NK-92 (cell line): ENCODE data around the gene ABLIM2.

Experiments used
- DNase-seq: peaks from one replicate; lab custom pipeline; 2025; ENCODE audit not compliant: unreplicated experiment; lab: John Stamatoyannopoulos, UW

Gene ABLIM2

DNA sequence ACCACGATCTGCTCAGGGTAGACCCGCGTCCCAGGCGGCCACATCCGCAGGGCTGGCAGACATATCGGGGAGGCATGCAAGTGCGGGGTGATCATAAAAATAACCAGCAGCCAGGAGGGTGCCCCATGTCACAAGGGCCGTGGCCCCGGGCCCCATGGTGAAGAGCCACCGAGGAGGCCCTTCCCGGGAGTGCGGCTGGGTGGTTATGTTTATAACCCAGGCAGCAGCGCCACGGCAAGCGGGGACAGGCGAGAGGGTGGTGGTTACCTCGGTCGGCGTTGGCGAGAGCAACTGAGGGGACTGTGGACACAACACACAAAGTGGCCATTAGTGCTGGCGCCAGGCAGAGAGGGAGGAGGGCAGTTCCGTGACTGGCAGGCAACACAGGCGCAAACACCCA lies 126.2 kb downstream of the ABLIM2 start:
- DNase-seq: no peak

DNA sequence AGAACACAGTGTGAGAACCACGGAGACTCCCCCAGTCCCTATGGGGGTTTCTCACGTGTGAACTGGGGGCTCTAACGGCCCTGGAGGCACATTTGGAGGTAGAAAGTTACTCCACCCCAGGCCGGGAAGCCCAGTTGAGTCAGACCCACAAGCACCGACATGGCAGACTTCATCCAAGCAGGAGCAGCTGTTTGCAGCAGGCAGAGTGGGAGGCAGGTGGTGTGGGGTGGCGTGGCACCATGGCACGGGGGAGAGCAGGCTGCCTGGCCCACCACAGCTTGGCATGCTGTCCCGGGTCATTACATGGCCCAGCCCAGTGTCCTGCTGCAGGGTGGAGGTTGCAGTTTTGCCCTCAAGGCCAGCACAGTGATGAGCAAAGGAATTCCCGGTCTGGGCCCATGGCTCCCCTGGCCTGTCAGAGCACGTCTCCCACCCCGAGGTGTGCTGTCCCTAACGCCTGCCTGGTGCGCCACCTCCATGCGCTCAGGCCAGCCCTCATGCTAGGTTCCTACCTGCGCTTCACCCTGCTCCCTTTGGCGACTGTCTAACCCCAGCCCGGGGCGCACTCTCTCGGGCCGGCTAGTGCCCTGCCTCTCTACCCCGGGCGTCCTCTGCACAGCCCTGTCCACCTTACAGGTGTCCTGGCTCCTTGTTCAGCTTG lies 128.4 kb downstream of the ABLIM2 start:
- DNase-seq: no peak

DNA sequence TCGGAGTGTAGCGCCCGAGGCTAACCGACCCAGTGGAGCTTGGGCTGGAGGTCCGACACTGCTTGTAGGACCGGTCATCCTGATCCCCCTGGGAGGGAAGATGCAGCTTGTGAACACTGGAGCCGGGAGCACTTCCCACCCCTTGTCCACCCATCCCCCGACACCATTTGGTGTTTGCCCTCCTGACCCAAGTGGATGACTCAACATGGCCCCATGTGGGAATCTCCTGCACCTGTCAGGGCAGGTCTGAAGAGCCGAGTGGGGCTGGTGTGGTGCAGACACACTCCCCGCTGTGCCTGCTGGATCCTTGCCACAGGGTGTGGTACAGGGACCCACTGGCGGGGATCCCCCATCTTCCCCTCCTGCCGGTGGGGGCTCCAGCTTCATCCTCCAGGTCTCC lies 128.9 kb downstream of the ABLIM2 start:
- DNase-seq: no peak

DNA sequence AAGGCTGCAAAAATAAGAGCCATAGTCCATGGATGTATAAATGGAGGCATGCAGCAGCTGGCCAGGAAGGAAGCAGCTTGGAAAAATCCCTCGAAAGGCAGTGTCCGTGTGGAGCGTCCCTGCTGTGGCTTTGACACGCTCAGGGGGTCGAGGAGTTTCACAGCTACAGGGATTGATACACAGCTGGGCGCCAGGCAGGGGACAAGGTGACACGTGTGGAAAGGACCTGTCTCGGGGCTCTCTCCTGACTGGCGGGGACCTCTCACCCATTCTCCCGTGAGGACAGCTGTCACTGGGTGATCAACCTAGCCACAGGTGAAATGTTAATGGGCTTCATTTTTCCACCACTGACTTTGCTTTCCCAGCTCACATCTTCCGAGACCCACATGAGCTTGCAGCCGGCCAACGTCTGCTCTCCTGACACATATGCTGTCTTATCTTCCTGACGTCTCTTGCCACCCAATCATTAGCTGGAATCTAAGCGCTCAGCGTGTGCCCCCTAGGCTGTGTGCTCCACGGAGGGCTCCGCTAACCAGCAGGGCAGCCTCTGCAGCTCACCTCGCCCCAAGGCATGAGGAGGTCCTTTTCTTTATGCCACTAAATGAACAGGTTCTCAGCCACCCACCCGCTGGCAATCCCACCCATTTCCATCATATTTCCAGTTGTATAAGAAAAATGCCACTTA lies 129.6 kb downstream of the ABLIM2 start:
- DNase-seq: no peak

DNA sequence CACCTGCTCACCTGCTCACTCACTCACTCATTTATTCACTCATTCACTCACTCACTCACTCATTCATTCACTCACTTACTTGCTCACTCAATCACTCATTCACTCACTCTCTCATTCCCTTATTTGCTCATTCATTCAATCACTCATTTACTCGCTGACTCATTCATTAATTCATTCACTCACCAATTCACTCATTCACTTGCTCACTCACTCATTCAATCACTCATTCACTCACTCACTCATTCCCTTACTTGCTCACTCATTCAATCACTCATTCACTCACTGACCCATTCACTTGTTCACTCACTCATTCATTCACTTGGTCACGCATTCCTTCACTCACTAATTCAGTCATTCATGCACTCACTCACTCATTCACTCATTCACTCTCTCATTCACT lies 130.2 kb downstream of the ABLIM2 start:
- DNase-seq: no peak

DNA sequence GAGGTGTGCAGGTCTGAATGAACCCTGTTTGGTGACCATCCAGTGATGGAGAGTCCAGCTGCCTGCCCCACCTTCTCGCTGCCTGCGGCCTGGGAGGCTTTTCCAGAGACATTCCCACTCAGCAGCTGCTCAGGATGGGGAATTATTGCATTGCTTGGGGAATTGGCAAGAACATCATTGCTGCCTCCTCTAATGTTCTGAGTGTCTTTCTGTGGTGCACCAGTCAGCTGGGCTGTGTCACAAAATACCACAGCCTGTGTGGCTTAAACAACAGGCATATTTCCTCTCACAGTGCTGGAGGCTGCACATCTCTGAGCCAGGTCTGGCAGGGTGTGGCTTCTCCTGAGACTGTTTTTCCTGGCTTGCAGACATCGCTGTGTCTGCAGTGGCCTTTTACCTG lies 132.2 kb downstream of the ABLIM2 start:
- DNase-seq: no peak

DNA sequence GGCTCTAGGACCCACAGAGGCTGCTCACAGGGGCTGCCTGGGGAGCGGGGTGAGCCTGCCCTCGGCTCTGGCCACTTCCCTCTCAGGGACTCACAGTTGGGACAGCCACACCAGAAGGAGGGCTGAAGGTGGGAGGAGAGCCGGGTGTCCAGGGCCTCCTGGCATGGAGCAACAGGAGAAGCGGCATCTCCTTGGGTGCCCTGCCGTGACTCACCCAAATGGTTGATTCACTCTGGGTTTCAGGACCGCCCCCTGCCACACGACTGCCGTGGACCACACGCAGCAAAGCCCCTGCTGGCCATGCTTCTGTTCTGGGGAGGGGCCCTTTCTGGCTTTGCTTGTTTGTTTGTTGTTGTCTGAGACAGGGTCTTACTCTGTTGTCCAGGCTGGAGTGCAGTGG lies 132.9 kb downstream of the ABLIM2 start:
- DNase-seq: no peak

DNA sequence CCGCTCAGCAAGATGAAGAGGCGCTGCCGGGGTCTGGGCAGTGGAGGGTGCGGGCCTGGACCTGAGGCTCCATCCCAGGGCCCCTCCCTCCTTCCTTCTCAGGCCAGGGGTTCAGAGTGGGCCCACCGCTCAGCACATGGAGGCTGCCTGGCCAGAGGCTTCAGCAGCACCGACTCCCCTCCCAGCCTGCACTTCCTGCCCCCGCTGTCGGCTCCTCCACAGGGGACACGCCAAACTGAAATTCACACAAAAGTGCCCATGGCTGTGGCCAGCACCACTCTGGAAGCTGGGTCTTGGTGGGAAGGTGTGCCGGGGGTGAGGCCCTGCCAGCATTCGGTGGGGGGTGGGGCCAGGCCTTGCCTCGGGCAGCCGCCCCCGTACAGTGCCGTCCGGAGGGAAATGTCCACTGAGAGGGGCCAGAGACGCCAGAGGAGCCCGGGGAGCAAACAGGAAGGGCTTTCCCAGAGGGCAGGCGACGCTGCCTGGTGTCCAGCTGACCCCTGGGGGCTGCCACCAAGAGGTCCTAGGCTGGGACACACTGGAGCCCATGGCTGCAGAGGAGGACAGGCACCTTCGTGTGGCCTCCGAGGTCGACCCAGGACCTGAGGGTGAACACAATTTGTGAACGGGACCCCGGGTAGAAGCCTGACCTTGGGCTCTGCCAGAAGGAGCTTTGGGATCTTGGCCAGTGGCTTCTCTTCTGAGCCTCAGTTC lies 134.4 kb downstream of the ABLIM2 start:
- DNase-seq: no peak

DNA sequence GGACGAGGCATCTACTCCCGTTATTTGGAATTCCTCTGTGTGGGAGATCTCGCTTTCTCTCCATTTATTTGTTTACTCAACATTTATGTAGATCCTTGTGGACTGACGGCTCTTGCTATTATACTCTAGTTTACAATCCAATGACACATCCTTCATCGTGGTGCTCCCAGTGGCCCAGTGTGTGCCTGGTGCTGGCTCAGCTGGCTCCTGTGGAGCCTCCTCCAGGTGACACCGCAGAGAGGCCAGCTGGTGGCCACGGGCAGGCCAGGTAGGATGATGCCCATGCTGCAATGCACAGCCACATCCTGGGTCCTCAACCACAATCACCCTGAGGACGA lies 134.9 kb downstream of the ABLIM2 start:
- no peak for DNase-seq

DNA sequence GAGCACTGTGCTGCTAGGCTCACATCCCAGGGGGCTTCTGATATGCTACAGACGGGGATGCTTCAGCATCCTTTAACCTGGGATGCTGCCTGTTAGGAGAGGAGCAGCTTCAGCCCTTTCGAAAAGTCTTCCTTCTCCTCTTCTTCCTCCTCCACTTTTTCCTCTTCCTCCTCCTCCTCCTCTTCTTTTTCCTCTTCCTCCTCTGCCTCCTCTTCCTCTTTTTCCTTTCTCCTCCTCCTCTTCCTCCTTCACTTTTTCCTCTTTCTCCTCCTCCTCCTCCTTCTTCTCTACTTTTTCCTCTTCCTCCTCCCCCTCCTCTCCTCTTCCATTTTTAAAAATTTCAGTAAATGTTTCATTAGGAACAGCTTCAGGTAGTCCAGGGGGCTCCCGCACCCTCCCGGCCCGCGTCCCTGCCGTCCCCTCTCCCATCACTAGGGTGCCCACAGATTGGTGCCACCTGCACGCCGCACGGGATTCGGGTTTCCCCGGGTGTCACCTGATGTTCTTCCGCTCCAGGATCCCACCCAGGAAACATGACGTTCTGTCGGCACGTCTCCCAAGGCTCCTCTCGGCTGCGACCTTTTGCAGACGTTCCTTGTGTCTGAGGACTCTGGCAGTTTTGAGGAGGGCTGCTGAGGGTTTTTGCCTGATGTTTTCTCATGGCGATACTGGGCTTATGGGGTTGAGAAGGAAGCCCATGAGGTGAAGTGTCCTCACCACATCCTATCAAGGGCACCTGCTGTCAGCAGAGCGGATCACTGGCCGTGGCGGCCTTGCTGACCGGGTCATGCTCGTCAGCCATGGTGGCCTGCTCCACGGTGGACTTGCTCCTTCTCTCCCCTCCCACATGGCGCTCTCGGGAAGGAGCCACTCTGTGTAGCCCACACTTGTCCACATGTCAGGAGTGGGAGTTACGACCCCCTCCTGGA lies 135.6 kb downstream of the ABLIM2 start:
- no peak for DNase-seq

DNA sequence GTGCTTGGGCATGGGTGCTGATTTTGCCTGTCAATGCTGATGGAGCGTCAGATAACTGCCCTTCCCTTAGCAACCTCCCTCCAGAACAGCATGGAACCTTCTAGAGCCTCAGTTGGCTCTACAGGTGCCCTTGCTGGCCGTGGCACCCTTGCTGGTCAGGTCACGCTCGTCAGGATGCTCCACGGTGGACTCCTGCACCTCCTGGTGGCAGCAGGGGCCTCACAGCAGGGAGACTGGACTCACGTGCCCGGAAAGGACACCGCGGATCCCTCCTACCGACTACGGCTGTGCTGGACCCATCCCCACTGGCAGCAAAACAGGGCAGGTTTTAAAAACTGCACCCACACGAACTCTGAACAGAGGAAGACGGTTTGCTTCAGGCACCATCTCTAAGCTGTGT lies 136.8 kb downstream of the ABLIM2 start:
- DNase-seq: no peak

DNA sequence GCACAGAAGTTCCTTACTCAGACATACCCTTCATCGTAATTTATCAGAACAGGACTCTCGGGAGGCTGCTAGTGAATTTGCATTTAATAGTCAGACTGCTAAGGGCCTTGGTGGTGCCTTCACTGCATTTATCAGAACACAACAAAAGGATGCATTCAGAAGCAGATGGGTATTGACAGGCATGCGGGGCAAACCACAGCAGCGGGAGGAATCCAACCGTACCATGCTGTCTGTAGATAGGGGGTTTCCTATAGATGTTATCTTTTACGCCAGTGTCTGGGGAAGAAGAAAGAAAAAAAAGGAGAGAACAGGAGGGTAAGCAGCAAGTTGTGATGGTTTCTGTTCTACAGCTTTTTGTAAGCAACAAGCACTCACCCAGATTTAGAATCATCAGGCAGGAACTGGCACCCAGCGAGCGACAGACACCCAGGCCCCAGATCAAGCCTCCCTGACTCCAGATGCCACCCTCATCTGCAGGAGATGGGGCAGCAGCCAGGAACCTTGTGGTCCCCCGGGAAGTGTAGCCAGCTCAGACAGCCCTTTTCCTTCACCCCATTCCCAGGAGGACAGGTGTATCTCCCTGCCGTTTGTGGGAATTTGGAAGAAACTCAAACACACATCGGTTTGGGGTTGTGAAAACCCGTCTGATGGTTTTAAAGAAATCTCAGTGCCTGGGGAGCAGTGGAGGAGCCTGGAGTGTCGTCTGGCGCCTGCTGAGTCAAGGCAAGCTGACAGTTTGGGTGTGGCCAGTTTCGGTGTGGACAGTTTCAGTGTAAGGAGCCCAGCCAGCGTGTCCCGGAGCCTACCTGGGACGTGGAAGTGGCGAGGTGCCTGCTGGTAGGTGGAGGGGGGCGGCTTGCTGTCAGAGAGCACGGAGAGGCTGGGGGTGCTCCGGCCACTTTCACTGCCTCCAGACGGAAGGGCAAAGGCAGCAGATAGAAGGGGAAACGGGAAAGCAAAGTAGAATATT lies 138.9 kb downstream of the ABLIM2 start:
- DNase-seq: no peak

DNA sequence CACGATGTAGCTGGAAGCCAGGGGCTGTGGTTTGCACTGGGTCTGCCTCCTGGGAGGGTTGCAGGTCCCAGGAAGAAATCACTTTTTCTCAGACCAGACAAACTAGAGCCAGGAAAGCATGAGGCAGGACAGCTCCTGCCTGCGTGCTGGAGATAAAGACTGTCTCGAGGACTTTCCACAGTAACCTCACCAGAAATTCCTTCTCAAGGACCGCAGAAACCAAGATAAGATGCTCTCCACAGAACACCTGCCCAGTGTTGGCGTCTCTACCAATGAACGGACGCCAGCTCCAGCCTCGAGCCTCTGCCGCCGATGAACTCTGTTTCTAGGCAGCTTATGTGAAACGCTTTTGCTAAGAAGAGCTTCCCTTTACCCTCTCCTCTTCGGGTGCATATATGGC lies 142.1 kb downstream of the ABLIM2 start:
- DNase-seq: no peak

DNA sequence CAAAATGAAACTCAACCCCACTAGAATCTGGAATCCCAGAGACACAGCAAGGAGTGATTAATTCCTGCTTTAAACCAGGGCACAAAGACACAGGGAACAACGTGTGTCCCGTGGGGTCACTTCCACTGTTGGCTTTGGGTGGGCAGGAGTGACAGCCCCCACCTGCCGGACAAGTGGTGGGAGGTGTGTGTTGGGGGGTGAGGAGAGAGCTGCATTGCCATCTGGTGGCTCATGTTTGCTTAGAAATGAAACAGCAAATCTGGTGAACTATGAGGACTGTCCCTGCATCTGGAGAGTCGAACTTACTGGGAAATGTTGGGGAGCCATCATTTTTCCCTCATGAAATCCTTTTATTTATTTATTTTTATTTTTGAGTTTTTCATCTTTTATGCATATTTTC lies 143.1 kb downstream of the ABLIM2 start:
- no peak for DNase-seq

DNA sequence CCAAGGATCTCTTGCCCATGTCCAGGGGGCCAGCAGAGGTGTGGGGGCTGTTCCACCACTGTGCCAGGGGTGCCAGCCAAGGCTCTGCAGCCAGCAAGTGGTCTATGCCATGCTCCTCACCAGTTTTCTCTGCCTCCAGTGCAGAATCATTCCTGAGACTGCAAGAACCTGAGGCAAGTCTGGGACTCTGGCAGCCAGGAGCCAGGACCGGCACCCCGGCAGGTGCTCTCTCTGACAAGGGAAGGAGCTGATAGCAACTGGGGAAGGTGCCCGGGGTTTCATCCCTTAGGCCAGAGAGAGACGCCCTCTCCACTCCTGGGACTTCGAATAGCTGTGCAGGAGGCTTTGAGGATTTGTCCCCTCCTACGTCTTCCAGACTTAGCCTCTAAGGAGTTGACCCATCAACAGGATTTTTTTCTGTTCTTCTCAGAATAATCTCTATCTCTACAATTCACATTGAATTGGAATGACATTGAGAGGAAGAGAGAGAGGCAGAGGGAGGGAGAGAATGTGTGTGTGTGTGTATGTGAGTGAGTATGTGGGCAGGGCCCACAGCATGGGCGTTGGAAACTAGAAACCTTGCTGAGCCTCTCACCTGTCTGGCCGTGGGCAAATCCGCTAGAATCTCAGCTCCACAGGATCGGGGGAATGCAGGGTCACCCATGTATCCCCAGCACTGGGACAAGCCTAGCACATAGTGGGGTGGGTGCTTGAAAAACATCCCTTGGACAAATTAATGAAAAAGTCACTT lies 144.5 kb downstream of the ABLIM2 start:
- DNase-seq: no peak

DNA sequence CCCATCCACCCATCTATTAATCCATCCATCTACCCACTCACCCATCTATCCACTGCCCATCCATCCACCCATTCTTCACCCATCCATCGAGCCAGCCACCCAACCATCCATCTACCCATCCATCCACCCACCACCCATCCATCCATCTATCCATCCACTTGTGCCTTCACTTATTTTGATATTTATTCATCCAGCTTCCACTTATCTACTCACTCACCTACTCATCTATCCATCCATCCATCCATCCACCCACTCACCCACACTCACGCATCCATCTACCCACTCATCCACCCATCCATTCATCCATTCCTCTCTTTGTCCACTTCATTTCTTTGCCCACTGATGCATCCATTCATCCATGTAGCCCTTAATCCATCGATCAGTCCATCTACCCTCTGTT lies 146.1 kb downstream of the ABLIM2 start:
- no peak for DNase-seq

DNA sequence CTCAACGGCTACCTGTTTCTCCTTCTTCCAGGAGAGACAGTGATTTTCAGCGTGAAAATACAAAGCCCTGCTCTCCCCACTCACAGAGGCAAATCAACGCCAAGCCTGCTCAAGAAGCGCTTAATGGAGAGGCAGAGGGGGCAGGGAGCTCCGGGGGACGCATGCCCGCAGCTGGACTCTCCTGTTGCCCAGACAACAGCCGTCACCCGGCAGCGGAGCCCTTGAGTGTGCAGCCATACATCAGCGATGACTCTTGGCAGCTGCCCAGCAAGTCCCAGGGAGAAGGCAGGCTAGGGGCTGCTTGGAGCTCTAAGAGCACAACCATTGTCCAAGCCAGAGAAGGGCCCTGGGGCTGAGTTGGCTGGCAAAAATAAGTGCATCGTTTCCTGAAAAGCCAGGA lies 148.0 kb downstream of the ABLIM2 start:
- no peak for DNase-seq

DNA sequence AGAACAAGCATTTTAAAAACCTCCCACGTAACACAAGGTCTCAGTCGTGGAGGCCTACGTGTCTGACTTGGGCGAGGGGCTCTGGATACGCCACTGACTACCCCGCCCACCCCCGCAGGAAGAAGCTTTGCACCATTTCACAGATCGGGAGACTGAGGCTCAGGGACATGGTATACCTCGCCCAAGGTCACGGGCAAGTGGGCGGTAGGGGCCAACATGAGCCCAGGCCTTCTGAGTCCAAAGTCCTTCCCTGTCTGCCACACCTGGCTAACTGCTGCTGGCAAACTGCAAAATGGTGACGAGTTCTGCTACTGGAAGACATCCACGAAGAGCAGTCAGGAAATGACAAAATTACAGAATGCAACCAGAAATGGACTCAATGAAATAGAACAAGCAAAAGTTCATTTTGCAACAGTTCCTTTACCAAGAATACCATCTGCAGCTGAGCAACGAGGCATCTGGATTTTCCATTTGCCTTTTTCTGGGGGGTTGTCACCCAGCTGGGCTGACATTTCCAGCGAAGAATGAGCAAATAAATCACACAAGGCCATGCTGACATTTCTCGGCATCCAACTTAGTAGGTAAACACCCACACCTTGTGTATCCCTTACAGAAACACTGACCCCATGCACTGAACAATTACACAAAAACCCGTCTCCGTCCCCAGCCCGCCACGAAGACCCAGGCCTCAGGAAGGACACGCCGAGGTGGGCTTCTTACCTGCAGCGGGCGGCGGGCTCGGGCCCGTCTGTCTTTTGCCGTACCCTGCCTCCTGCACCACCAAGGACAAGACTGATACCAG lies 148.7 kb downstream of the ABLIM2 start:
- no peak for DNase-seq

DNA sequence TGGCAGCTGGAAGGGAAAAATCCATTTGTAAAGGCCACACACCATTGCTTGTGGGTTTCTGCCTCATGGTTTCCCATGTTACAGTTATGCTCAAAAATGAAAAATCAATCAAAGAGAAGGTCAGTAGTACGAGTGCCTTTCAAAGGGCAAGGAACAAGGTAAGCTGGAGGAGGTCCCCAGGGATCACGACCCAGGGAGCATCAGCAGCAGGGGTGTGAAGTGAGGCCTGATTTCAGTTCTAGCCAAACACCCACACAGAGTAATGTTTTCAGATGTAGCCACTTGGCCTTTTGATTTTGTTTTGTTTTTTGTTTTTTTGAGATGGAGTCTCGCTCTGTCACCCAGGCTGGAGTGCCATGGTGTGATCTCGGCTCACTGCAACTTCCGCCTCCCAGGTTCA lies 149.5 kb downstream of the ABLIM2 start:
- DNase-seq: no peak
